ENCODE results near the gene EFNA5.

EFNA5 gene

GRCh38 chr5:107639990-107640389 is 30.7 kb downstream of the EFNA5 start:
- DNase-seq (ENCODE audit: low read depth in 2 of 2) = no peak

- DNase-seq (ENCODE audit: low read depth in 2 of 2) = no peak
These were observed 34.2 kb downstream of the EFNA5 start for GRCh38 chr5:107636555-107636954.

GRCh38 chr5:107636068-107636467 is 34.7 kb downstream of the EFNA5 start:
- no peak for DNase-seq (ENCODE audit: low read depth in 2 of 2)

- no peak for DNase-seq (ENCODE audit: low read depth in 2 of 2)
These were observed 35.5 kb downstream of the EFNA5 start for GRCh38 chr5:107634981-107635848.

GRCh38 chr5:107633171-107633901 is 37.4 kb downstream of the EFNA5 start:
- DNase-seq (ENCODE audit: low read depth in 2 of 2) = no peak

GRCh38 chr5:107631805-107632362 is 38.9 kb downstream of the EFNA5 start:
- DNase-seq (ENCODE audit: low read depth in 2 of 2) = no peak

- DNase-seq (ENCODE audit: low read depth in 2 of 2) = no peak
These were observed 40.6 kb downstream of the EFNA5 start for GRCh38 chr5:107630184-107630583.

- no peak for DNase-seq (ENCODE audit: low read depth in 2 of 2)
These were observed 46.5 kb downstream of the EFNA5 start for GRCh38 chr5:107624235-107624634.

GRCh38 chr5:107621089-107621488 is 49.6 kb downstream of the EFNA5 start:
- DNase-seq (ENCODE audit: low read depth in 2 of 2) = no peak

- DNase-seq (ENCODE audit: low read depth in 2 of 2) = no peak
These were observed 51.0 kb downstream of the EFNA5 start for GRCh38 chr5:107619781-107620180.

- DNase-seq (ENCODE audit: low read depth in 2 of 2) = no peak
These were observed 52.5 kb downstream of the EFNA5 start for GRCh38 chr5:107618242-107618641.

GRCh38 chr5:107617052-107617451 is 53.7 kb downstream of the EFNA5 start:
- no peak for DNase-seq (ENCODE audit: low read depth in 2 of 2)

- no peak for DNase-seq (ENCODE audit: low read depth in 2 of 2)
These were observed 54.5 kb downstream of the EFNA5 start for GRCh38 chr5:107616213-107616612.

GRCh38 chr5:107615299-107615817 is 55.4 kb downstream of the EFNA5 start:
- DNase-seq (ENCODE audit: low read depth in 2 of 2) = no peak

- no peak for DNase-seq (ENCODE audit: low read depth in 2 of 2)
These were observed 58.2 kb downstream of the EFNA5 start for GRCh38 chr5:107612541-107612940.

- DNase-seq (ENCODE audit: low read depth in 2 of 2) = no peak
These were observed 59.9 kb downstream of the EFNA5 start for GRCh38 chr5:107610798-107611197.

- DNase-seq (ENCODE audit: low read depth in 2 of 2) = no peak
These were observed 62.9 kb downstream of the EFNA5 start for GRCh38 chr5:107607671-107608345.

GRCh38 chr5:107607196-107607595 is 63.5 kb downstream of the EFNA5 start:
- DNase-seq (ENCODE audit: low read depth in 2 of 2) = no peak

GRCh38 chr5:107605596-107606125 is 65.1 kb downstream of the EFNA5 start:
- no peak for DNase-seq (ENCODE audit: low read depth in 2 of 2)

GRCh38 chr5:107604990-107605389 is 65.7 kb downstream of the EFNA5 start:
- no peak for DNase-seq (ENCODE audit: low read depth in 2 of 2)

GRCh38 chr5:107604146-107604910 is 66.4 kb downstream of the EFNA5 start:
- DNase-seq (ENCODE audit: low read depth in 2 of 2) = no peak

Data from stimulated activated CD8-positive, alpha-beta memory T cell treated with anti-CD3 and anti-CD28 coated beads, Interleukin-7, amount 100 ng/mL, for 1 hour (primary cell).